Endodermal cell (in vitro differentiated cells): ENCODE data around the gene MTA3. TPM values are rescaled to one million over a fixed set of nuclear protein-coding genes. Genes with fewer than 3 reads are reported as not detected.

ENCODE experiments used
- DNase-seq: peaks from one replicate; pipeline ENCODE4 v3.0.0-alpha.2; 2017
- H3K27ac ChIP-seq: 2 replicates; pipeline ENCODE4 v1.5.1; 2013; ENCODE audit warnings: mild to moderate bottlenecking, low read depth, low read length, moderate library complexity
- H3K27me3 ChIP-seq: 2 replicates; pipeline ENCODE4 v1.6.1; 2013; ENCODE audit warnings: mild to moderate bottlenecking, low read length, moderate library complexity; ENCODE audit not compliant: insufficient read depth, control insufficient read depth, poor library complexity, severe bottlenecking
- H3K36me3 ChIP-seq: 2 replicates; pipeline ENCODE4 v1.7.0; 2013; ENCODE audit warnings: mild to moderate bottlenecking, low read length, moderate library complexity; ENCODE audit not compliant: control insufficient read depth, insufficient read depth
- H3K4me1 ChIP-seq: one replicate; pipeline ENCODE4 v1.7.0; 2013; ENCODE audit warnings: low read length; ENCODE audit not compliant: control insufficient read depth, insufficient read depth
- H3K4me3 ChIP-seq: 2 replicates; pipeline ENCODE4 v1.5.1; 2013; ENCODE audit warnings: mild to moderate bottlenecking, low read length, moderate library complexity
- H3K9ac ChIP-seq: 2 replicates; pipeline ENCODE4 v1.6.1; 2013; ENCODE audit warnings: mild to moderate bottlenecking, low read length, moderate library complexity; ENCODE audit not compliant: poor library complexity, severe bottlenecking; ENCODE audit errors: extremely low read depth
- H3K9me3 ChIP-seq: 2 replicates; pipeline ENCODE4 v1.6.1; 2013; ENCODE audit warnings: mild to moderate bottlenecking, low read length, moderate library complexity; ENCODE audit not compliant: control insufficient read depth
- H3K27ac Mint-ChIP-seq: 2 replicates; pipeline ENCODE4 v1.8.0; 2020; ENCODE audit warnings: mixed read lengths
- H3K27me3 Mint-ChIP-seq: 2 replicates; pipeline ENCODE4 v1.8.0; 2021; ENCODE audit warnings: mild to moderate bottlenecking, mixed read lengths; ENCODE audit not compliant: insufficient read depth
- H3K36me3 Mint-ChIP-seq: 2 replicates; pipeline ENCODE4 v1.8.0; 2020; ENCODE audit warnings: low read depth, mixed read lengths
- H3K4me1 Mint-ChIP-seq: 2 replicates; pipeline ENCODE4 v1.8.0; 2020; ENCODE audit warnings: mixed read lengths
- H3K4me3 Mint-ChIP-seq: 2 replicates; pipeline ENCODE4 v1.8.0; 2020; ENCODE audit warnings: mild to moderate bottlenecking, moderate library complexity, mixed read lengths
- H3K9me3 Mint-ChIP-seq: 2 replicates; pipeline ENCODE4 v1.8.0; 2020; ENCODE audit warnings: mild to moderate bottlenecking, mixed read lengths
- WGBS, 2 experiments: methylation state at CpG; one replicate each; pipeline versions ENCODE4 v1.1.5 to v1.1.7; 2013; ENCODE audit warnings: missing lambda C conversion rate in 2 of 2, mixed read lengths in 1 of 2; ENCODE audit not compliant: insufficient coverage in 1 of 2, insufficient read length in 1 of 2; 5-methylcytosine and 5-hydroxymethylcytosine counted together
- total RNA-seq, 2 donors: library from RNA; stranded (reverse); fragmentation: NEBNext Ultra II Directional in 1 of 2; extraction: Animal tissue kit (Norgen Biotek cat#: 25700) in 1 of 2; gene quantifications; 2 replicates in 1 of 2; 3 replicates in 1 of 2; pipeline ENCODE4 v1.2.1, GENCODE V29; 2021
- TF ChIP-seq, protein P1 (sequence below): fragments of 200-600 bp; sonication (generic); conservative IDR thresholded peaks from 2 replicates; pipeline ENCODE4 v1.5.0; 2021; ENCODE audit warnings: antibody characterized with exemption, mild to moderate bottlenecking

The MTA3 gene
- total RNA-seq, 2 donors from 2014 or later, result 138 to 154 TPM

DNA sequence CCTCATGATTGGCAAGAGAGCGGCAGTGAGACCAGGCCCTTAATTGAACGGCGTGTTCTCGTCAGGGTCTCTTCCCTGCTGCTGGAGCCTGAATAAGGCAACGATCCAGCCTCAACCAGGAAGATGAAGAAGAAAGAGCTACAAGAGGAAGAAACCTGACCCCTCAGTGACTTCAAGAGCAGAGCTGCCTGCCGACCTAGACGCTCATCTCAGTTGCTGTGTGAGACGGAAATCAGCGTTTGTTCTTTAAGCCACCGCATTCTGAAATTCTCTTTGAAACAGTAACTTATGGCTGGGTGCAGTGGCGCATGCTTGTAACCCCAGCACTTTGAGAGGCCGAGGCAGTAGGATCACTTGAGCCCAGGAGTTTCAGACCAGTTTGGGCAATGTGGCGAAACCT, 45.1 kb upstream of the MTA3 start:
- Mint-ChIP-seq H3K27ac (no peak overlapping the region), H3K4me1 (peaks cover 4% of the 10 kb centered on the region), H3K36me3 (no peaks in the 10 kb centered on the region), H3K9me3 (no peaks in the 10 kb centered on the region), H3K27me3 (peaks cover 2% of the 10 kb centered on the region), H3K4me3 (no peak overlapping the region)
- no peaks in the 10 kb centered on the region for H3K36me3 ChIP-seq
- DNase-seq, result no peak
- no peak overlapping the region for H3K4me3 ChIP-seq
- no peaks in the 10 kb centered on the region for H3K9me3 ChIP-seq
- no peaks in the 10 kb centered on the region for H3K27me3 ChIP-seq
- H3K4me1 ChIP-seq, result no peaks in the 10 kb centered on the region
- TF ChIP-seq, protein P1, sequence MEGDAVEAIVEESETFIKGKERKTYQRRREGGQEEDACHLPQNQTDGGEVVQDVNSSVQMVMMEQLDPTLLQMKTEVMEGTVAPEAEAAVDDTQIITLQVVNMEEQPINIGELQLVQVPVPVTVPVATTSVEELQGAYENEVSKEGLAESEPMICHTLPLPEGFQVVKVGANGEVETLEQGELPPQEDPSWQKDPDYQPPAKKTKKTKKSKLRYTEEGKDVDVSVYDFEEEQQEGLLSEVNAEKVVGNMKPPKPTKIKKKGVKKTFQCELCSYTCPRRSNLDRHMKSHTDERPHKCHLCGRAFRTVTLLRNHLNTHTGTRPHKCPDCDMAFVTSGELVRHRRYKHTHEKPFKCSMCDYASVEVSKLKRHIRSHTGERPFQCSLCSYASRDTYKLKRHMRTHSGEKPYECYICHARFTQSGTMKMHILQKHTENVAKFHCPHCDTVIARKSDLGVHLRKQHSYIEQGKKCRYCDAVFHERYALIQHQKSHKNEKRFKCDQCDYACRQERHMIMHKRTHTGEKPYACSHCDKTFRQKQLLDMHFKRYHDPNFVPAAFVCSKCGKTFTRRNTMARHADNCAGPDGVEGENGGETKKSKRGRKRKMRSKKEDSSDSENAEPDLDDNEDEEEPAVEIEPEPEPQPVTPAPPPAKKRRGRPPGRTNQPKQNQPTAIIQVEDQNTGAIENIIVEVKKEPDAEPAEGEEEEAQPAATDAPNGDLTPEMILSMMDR, result no peak
- WGBS, 2 experiments, result 82 to 83% methylated on average over 12 to 13 of the region's 13 CpGs
- no peak overlapping the region for H3K27ac ChIP-seq
- H3K9ac ChIP-seq, result no peak overlapping the region

DNA sequence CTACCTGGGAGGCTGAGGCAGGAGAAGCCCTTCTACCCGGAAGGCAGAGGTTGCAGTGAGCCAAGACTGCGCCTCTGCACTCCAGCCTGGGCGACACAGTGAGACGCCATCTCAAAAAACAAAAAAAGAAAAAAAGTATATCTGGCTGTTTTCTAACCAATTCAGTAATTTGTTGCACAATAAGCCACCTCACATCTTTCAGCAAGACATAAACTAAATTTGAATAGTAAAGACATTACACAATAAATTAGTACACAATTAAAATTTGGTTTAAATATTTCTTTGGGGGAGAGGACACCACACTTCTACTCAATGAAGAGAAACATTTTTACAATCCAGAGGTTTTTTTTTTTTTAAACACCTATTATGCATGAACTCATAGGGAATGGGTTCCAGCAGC, 36.0 kb upstream of the MTA3 start:
- Histone ChIP-seq H3K27me3 (no peaks in the 10 kb centered on the region), H3K36me3 (no peaks in the 10 kb centered on the region), H3K4me3 (no peak overlapping the region), H3K9ac (no peak overlapping the region), H3K9me3 (no peaks in the 10 kb centered on the region), H3K27ac (no peak overlapping the region), H3K4me1 (no peaks in the 10 kb centered on the region)
- H3K27me3 Mint-ChIP-seq, result no peaks in the 10 kb centered on the region
- H3K4me3 Mint-ChIP-seq, result no peak overlapping the region
- peaks cover 6% of the 10 kb centered on the region for H3K4me1 Mint-ChIP-seq
- WGBS, 2 experiments, result 83 to 99% methylated on average over 1 to 4 of the region's 4 CpGs
- H3K9me3 Mint-ChIP-seq, result peaks cover 3% of the 10 kb centered on the region
- H3K27ac Mint-ChIP-seq, result no peak overlapping the region
- TF ChIP-seq, protein P1, result no peak
- H3K36me3 Mint-ChIP-seq, result no peaks in the 10 kb centered on the region
- no peak for DNase-seq

DNA sequence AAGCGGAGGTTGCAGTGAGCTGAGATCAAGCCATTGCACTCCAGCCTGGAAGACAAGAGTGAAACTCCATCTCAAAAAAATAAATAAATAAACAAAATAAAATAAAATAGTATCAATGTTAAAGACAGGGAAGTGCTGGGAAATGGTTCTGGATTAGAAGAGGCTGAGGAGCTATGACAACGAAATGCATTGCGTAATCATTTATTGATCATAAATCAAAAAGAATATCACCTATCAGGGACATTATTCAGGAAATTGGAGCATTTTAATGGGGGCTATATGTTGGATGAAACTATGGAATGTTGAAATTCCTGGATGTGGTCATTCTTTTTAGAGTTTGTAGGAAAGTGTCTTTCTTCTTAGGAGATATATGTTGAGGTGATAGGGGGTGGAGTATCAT, 30.9 kb upstream of the MTA3 start:
- Histone ChIP-seq H3K27ac (no peak overlapping the region), H3K9ac (no peak overlapping the region), H3K27me3 (no peaks in the 10 kb centered on the region), H3K9me3 (no peaks in the 10 kb centered on the region), H3K36me3 (no peaks in the 10 kb centered on the region), H3K4me3 (no peak overlapping the region), H3K4me1 (no peaks in the 10 kb centered on the region)
- Mint-ChIP-seq H3K4me1 (no peaks in the 10 kb centered on the region), H3K27ac (no peak overlapping the region), H3K9me3 (peaks cover 3% of the 10 kb centered on the region), H3K4me3 (no peak overlapping the region), H3K36me3 (no peaks in the 10 kb centered on the region), H3K27me3 (no peaks in the 10 kb centered on the region)
- no peak for DNase-seq
- TF ChIP-seq, protein P1, result no peak
- WGBS, 2 experiments, result 98% methylated on average over 3 of the region's 3 CpGs; no CpG with 5 or more reads in 1 of the 2 experiments
